Gastrocnemius medialis (tissue), 4 donors: ENCODE data around the gene VPS36.

Experiments
- POLR2A ChIP-seq, 2 donors: fragments of 450-650 bp; IDR thresholded peaks; one replicate each; pipeline ENCODE4 v1.6.1; 2017; ENCODE audit warnings: antibody characterized with exemption in 2 of 2, mild to moderate bottlenecking in 2 of 2, moderate library complexity in 2 of 2
- TF ChIP-seq, protein P1 (sequence below), 5 experiments: fragments of 450-650 bp in 3 of 5; fragments of 200-600 bp in 2 of 5; sonication (generic) in 2 of 5; IDR thresholded peaks in 4 of 5; conservative IDR thresholded peaks in 1 of 5; 1 replicate in 4 of 5; 2 replicates in 1 of 5; pipeline ENCODE4 v1.5.1; 2016 to 2019; ENCODE audit warnings: antibody characterized with exemption in 5 of 5, mild to moderate bottlenecking in 3 of 5, moderate library complexity in 3 of 5

DNA sequence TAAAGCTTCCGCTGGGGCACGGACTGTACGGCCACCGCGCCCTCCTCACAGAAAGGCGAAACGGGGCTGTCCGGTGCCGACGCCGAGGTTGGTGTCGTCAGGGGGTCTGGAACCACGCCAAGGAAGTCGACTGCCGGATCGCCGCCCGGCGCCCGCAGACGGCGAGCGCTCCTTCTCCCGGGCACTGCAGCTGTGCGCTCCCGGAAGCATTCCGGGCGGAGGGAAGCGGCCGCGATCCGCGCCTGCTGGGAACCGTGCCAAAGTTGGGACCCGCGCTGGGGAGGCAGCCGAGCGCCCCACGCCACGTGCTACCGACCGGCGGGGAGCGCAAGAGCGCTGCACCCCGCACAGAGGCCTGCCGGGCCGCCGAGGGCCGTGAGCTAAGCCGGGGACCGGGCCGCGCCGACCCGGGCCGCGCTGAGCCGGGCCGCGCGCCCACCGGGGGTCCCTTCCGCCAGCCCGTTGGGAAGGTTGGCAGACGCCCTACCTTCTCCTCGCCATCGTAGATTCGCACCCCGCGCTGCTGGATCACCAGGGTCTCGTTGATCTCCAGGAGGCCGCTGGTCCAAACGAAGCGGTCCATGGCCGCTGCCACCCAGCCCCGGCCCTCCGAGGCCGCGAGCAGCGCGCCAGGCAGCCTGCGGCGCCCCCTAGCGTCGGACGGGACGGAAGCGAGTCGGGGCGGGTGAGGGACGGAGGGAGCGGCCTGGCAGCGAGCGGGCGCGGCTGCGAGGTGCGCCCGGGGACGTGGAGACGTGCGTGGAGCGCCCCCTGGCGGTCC is at the start of gene VPS36:
- TF ChIP-seq POLR2A (IDR thresholded peaks at IDR 0.05) = peak; percentile 89 to 91
- TF ChIP-seq, protein P1, sequence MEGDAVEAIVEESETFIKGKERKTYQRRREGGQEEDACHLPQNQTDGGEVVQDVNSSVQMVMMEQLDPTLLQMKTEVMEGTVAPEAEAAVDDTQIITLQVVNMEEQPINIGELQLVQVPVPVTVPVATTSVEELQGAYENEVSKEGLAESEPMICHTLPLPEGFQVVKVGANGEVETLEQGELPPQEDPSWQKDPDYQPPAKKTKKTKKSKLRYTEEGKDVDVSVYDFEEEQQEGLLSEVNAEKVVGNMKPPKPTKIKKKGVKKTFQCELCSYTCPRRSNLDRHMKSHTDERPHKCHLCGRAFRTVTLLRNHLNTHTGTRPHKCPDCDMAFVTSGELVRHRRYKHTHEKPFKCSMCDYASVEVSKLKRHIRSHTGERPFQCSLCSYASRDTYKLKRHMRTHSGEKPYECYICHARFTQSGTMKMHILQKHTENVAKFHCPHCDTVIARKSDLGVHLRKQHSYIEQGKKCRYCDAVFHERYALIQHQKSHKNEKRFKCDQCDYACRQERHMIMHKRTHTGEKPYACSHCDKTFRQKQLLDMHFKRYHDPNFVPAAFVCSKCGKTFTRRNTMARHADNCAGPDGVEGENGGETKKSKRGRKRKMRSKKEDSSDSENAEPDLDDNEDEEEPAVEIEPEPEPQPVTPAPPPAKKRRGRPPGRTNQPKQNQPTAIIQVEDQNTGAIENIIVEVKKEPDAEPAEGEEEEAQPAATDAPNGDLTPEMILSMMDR (IDR thresholded peaks at IDR 0.05 in 4 of 5, conservative IDR thresholded peaks at IDR 0.05 in 1 of 5) = peak; percentile 97 to 100 (median 100)
